ENCODE data around the gene CLCC1.
"Not testable (repeated sequence)": the region's sequence is repeated elsewhere in the genome, so short reads cannot be mapped to it uniquely, and the experiment has no call there.

The CLCC1 gene

GRCh38 chr1:108933944-108934343, 29.3 kb downstream of the CLCC1 start:
- no peaks in the 10 kb centered on the region for H3K9me3 ChIP-seq (ENCODE audit: control insufficient read depth in 2 of 2, low read length in 2 of 2)
- no peak overlapping the region for H3K27ac ChIP-seq (ENCODE audit: low read depth in 2 of 2, low read length in 2 of 2)
- H3K4me1 ChIP-seq (ENCODE audit: control insufficient read depth in 2 of 2, insufficient read depth in 2 of 2, low read length in 2 of 2) = no peaks in the 10 kb centered on the region
- peaks cover 69 to 70% of the 10 kb centered on the region in 2 donors for H3K36me3 ChIP-seq (ENCODE audit: control insufficient read depth in 2 of 2, insufficient read depth in 2 of 2, low read length in 2 of 2)
- no peaks in the 10 kb centered on the region for H3K27me3 ChIP-seq (ENCODE audit: control insufficient read depth in 2 of 2, insufficient read depth in 2 of 2, low read length in 2 of 2)
- H3K4me3 ChIP-seq (ENCODE audit: low read length in 2 of 2) = no peak overlapping the region
- H3K9ac ChIP-seq (ENCODE audit: low read depth in 1 of 2, low read length in 2 of 2) = no peak overlapping the region

DNA sequence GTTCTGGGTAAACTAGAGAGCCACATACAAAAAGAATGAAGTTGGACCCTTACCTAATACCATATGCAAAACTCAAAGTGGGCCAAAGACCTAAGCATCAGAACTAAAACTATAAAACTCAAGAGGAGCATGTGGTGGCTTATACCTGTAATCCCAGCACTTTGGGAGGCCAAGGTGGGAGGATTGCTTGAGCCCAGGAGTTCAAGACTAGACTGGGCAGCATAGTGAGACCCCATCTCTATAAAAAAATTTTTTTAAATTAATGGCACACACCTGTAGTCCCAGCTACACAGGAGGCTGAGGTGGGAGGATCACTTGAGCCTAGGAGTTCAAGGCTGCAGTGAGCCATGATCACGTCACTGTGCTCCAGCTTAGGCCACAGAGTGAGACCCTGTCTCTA, 35.7 kb downstream of the CLCC1 start:
- not testable (repeated sequence) for H3K27ac ChIP-seq (ENCODE audit: low read depth in 2 of 2, low read length in 2 of 2); H3K27me3 ChIP-seq (ENCODE audit: control insufficient read depth in 2 of 2, insufficient read depth in 2 of 2, low read length in 2 of 2); H3K9me3 ChIP-seq (ENCODE audit: control insufficient read depth in 2 of 2, low read length in 2 of 2); H3K9ac ChIP-seq (ENCODE audit: low read depth in 1 of 2, low read length in 2 of 2); H3K4me3 ChIP-seq (ENCODE audit: low read length in 2 of 2); H3K4me1 ChIP-seq (ENCODE audit: control insufficient read depth in 2 of 2, insufficient read depth in 2 of 2, low read length in 2 of 2)
- peaks cover 48 to 64% of the 10 kb centered on the region in 2 donors for H3K36me3 ChIP-seq (ENCODE audit: control insufficient read depth in 2 of 2, insufficient read depth in 2 of 2, low read length in 2 of 2)

GRCh38 chr1:108925920-108926319, 37.4 kb downstream of the CLCC1 start:
- H3K4me3 ChIP-seq (ENCODE audit: low read length in 2 of 2) = no peak overlapping the region
- H3K4me1 ChIP-seq (ENCODE audit: control insufficient read depth in 2 of 2, insufficient read depth in 2 of 2, low read length in 2 of 2) = peaks cover 0 to 4% of the 10 kb centered on the region in 2 donors
- no peak overlapping the region for H3K27ac ChIP-seq (ENCODE audit: low read depth in 2 of 2, low read length in 2 of 2)
- no peaks in the 10 kb centered on the region for H3K27me3 ChIP-seq (ENCODE audit: control insufficient read depth in 2 of 2, insufficient read depth in 2 of 2, low read length in 2 of 2)
- peaks cover 33 to 58% of the 10 kb centered on the region in 2 donors for H3K36me3 ChIP-seq (ENCODE audit: control insufficient read depth in 2 of 2, insufficient read depth in 2 of 2, low read length in 2 of 2)
- H3K9ac ChIP-seq (ENCODE audit: low read depth in 1 of 2, low read length in 2 of 2) = no peak overlapping the region
- no peaks in the 10 kb centered on the region for H3K9me3 ChIP-seq (ENCODE audit: control insufficient read depth in 2 of 2, low read length in 2 of 2)

DNA sequence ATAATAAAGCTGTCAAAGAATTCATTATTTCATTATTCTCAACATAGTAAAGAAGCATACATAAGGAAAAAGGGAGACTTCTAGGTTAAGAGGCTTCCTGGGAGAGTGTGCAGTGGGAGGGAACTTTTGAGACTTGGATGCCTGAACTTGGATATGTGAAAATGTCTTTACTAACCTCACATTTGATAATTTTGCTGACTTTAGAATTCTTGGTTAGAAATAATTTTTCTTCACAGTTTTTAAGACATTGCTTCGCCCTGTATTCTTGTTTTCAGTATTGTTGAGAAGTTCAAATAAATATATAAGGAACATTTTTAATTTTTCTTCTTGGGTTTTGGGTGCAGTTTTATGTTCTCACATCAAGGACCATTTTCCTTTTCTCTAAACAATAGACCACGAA, 46.5 kb downstream of the CLCC1 start:
- Histone ChIP-seq H3K4me1 (ENCODE audit: control insufficient read depth in 2 of 2, insufficient read depth in 2 of 2, low read length in 2 of 2) (no peaks in the 10 kb centered on the region), H3K4me3 (ENCODE audit: low read length in 2 of 2) (no peak overlapping the region), H3K9me3 (ENCODE audit: control insufficient read depth in 2 of 2, low read length in 2 of 2) (no peaks in the 10 kb centered on the region), H3K36me3 (ENCODE audit: control insufficient read depth in 2 of 2, insufficient read depth in 2 of 2, low read length in 2 of 2) (peaks cover 0 to 2% of the 10 kb centered on the region in 2 donors), H3K9ac (ENCODE audit: low read depth in 1 of 2, low read length in 2 of 2) (no peak overlapping the region), H3K27ac (ENCODE audit: low read depth in 2 of 2, low read length in 2 of 2) (no peak overlapping the region), H3K27me3 (ENCODE audit: control insufficient read depth in 2 of 2, insufficient read depth in 2 of 2, low read length in 2 of 2) (no peaks in the 10 kb centered on the region)

Data from mucosa of rectum (tissue), 2 donors.